Neural cell (in vitro differentiated cells): Measurements from ENCODE around the gene CDHR2. TPM values are rescaled to one million over a fixed set of nuclear protein-coding genes. Genes with fewer than 3 reads are reported as not detected.

ENCODE experiments used
- H2AFZ ChIP-seq: fragments of 200-600, 300-800 bp; sonication (generic), shearing (Covaris generic); 2 replicates; pipeline ENCODE4 v1.6.0; 2014; ENCODE audit warnings: low read depth, mild to moderate bottlenecking, antibody characterized with exemption, low read length, moderate library complexity
- H3F3A ChIP-seq: fragments of 200-600 bp; shearing (Covaris generic); 2 replicates; pipeline ENCODE4 v1.6.1; 2016; ENCODE audit warnings: mild to moderate bottlenecking, moderate library complexity, mixed read lengths, antibody characterized with exemption, low read length; ENCODE audit not compliant: insufficient read depth, poor library complexity, severe bottlenecking
- H3K27ac ChIP-seq: fragments of 200-600, 300-800 bp; sonication (generic), shearing (Covaris generic); 2 replicates; pipeline ENCODE4 v1.5.1; 2014; ENCODE audit warnings: mild to moderate bottlenecking, low read length, moderate library complexity
- H3K27me3 ChIP-seq: fragments of 300-800, 200-600 bp; sonication (generic), shearing (Covaris generic); 2 replicates; pipeline ENCODE4 v1.6.0; 2014; ENCODE audit warnings: mild to moderate bottlenecking, low read depth, low read length, moderate library complexity; ENCODE audit not compliant: insufficient read depth
- H3K36me3 ChIP-seq: fragments of 300-800, 200-600 bp; sonication (generic), shearing (Covaris generic); 2 replicates; pipeline ENCODE4 v1.5.1; 2014; ENCODE audit warnings: mild to moderate bottlenecking, antibody characterized with exemption, low read length, moderate library complexity; ENCODE audit not compliant: insufficient read depth
- H3K4me2 ChIP-seq: fragments of 300-800, 200-600 bp; sonication (generic), shearing (Covaris generic); 2 replicates; pipeline ENCODE4 v1.6.0; 2014; ENCODE audit warnings: mild to moderate bottlenecking, low read length
- H3K4me3 ChIP-seq: fragments of 300-800, 200-600 bp; sonication (generic), shearing (Covaris generic); 2 replicates; pipeline ENCODE4 v1.5.1; 2014; ENCODE audit warnings: mild to moderate bottlenecking, low read length, moderate library complexity
- H3K79me2 ChIP-seq: fragments of 200-600 bp; shearing (Covaris generic); replicated peaks from 2 replicates; pipeline ENCODE4 v1.6.0; 2014; ENCODE audit warnings: mild to moderate bottlenecking, low read length, moderate library complexity; ENCODE audit not compliant: insufficient read depth
- H3K9ac ChIP-seq: fragments of 300-800, 200-600 bp; sonication (generic), shearing (Covaris generic); 2 replicates; pipeline ENCODE4 v1.6.1; 2016; ENCODE audit warnings: mild to moderate bottlenecking, low read length, mixed read lengths
- H3K9me2 ChIP-seq: fragments of 200-600 bp; shearing (Covaris generic); 2 replicates; pipeline ENCODE4 v1.6.1; 2016; ENCODE audit warnings: mild to moderate bottlenecking, low read length, mixed read lengths; ENCODE audit not compliant: insufficient read depth
- H3K9me3 ChIP-seq: fragments of 200-600, 300-800 bp; sonication (generic), shearing (Covaris generic); 2 replicates; pipeline ENCODE4 v1.6.1; 2016; ENCODE audit warnings: mild to moderate bottlenecking, mixed run types, low read length, moderate library complexity, mixed read lengths
- H4K20me1 ChIP-seq: fragments of 200-600 bp; shearing (Covaris generic); 2 replicates; pipeline ENCODE4 v1.6.1; 2016; ENCODE audit warnings: mild to moderate bottlenecking, mixed run types; ENCODE audit not compliant: insufficient read depth
- EP300 ChIP-seq: fragments of 450-650 bp; conservative IDR thresholded peaks from 2 replicates; pipeline ENCODE4 v1.6.1; 2014; ENCODE audit warnings: antibody characterized with exemption, mild to moderate bottlenecking, moderate library complexity; ENCODE audit not compliant: poor library complexity, severe bottlenecking
- EZH2 ChIP-seq: fragments of 200-600, 300-800 bp; shearing (Covaris generic), sonication (generic); IDR thresholded peaks from 2 replicates; pipeline ENCODE4 v1.6.1; 2014; ENCODE audit warnings: antibody characterized with exemption, low read length, borderline replicate concordance, mild to moderate bottlenecking; ENCODE audit not compliant: insufficient read depth, poor library complexity, severe bottlenecking
- MXI1 ChIP-seq: fragments of 450-650 bp; conservative IDR thresholded peaks from 2 replicates; pipeline ENCODE4 v1.6.1; 2014; ENCODE audit warnings: antibody characterized with exemption, mild to moderate bottlenecking; ENCODE audit not compliant: poor library complexity, severe bottlenecking
- POLR2AphosphoS5 ChIP-seq: IDR thresholded peaks from 2 replicates; pipeline ENCODE4 v1.6.1; 2012
- RAD21 ChIP-seq: fragments of 450-650 bp; conservative IDR thresholded peaks from 2 replicates; pipeline ENCODE4 v1.6.1; 2014; ENCODE audit warnings: antibody characterized with exemption, mild to moderate bottlenecking, moderate library complexity
- SMC3 ChIP-seq: fragments of 450-650 bp; conservative IDR thresholded peaks from 2 replicates; pipeline ENCODE4 v1.6.1; 2014; ENCODE audit warnings: antibody characterized with exemption, mild to moderate bottlenecking, moderate library complexity; ENCODE audit not compliant: poor library complexity
- TAF1 ChIP-seq: IDR thresholded peaks from 2 replicates; pipeline ENCODE4 v1.6.1; 2012; ENCODE audit warnings: low read depth
- polyA plus RNA-seq: library from polyadenylated mRNA; depleted of rRNA; stranded (reverse); fragments of >200 nt; gene quantifications from 2 replicates; pipeline ENCODE4 v1.2.3, GENCODE V29; 2014
- TF ChIP-seq, protein P1 (sequence below): fragments of 450-650 bp; IDR thresholded peaks from 2 replicates; pipeline ENCODE4 v1.5.1; 2014; ENCODE audit warnings: antibody characterized with exemption, mild to moderate bottlenecking, moderate library complexity; ENCODE audit not compliant: poor library complexity, severe bottlenecking
- TF ChIP-seq, protein P2 (sequence below): IDR thresholded peaks from 2 replicates; pipeline ENCODE4 v1.6.1; 2012; ENCODE audit warnings: borderline replicate concordance

The CDHR2 gene
- polyA plus RNA-seq, 1 donor from 2014 or later, result 1.0 TPM

- no peaks in the 10 kb centered on the region for H3K79me2 ChIP-seq
Measured at GRCh38 chr5:176559683-176560082, 10.5 kb downstream of the CDHR2 start.

GRCh38 chr5:176560364-176560763, 11.2 kb downstream of the CDHR2 start:
- Histone ChIP-seq H3K27ac (no peak overlapping the region), H3K9ac (no peak overlapping the region), H3K9me2 (no peaks in the 10 kb centered on the region), H2AFZ (no peak overlapping the region), H3K27me3 (no peaks in the 10 kb centered on the region), H3K4me3 (no peak overlapping the region), H3K79me2 (no peaks in the 10 kb centered on the region), H3K4me2 (no peak overlapping the region), H3K9me3 (no peaks in the 10 kb centered on the region), H4K20me1 (no peaks in the 10 kb centered on the region), H3K36me3 (no peaks in the 10 kb centered on the region), H3F3A (no peaks in the 10 kb centered on the region)
- TF ChIP-seq RAD21 (no peak), EZH2 (no peak), EP300 (no peak), MXI1 (no peak), SMC3 (no peak), TAF1 (no peak), POLR2AphosphoS5 (no peak)
- TF ChIP-seq, protein P1, sequence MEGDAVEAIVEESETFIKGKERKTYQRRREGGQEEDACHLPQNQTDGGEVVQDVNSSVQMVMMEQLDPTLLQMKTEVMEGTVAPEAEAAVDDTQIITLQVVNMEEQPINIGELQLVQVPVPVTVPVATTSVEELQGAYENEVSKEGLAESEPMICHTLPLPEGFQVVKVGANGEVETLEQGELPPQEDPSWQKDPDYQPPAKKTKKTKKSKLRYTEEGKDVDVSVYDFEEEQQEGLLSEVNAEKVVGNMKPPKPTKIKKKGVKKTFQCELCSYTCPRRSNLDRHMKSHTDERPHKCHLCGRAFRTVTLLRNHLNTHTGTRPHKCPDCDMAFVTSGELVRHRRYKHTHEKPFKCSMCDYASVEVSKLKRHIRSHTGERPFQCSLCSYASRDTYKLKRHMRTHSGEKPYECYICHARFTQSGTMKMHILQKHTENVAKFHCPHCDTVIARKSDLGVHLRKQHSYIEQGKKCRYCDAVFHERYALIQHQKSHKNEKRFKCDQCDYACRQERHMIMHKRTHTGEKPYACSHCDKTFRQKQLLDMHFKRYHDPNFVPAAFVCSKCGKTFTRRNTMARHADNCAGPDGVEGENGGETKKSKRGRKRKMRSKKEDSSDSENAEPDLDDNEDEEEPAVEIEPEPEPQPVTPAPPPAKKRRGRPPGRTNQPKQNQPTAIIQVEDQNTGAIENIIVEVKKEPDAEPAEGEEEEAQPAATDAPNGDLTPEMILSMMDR, result no peak
- TF ChIP-seq, protein P2, sequence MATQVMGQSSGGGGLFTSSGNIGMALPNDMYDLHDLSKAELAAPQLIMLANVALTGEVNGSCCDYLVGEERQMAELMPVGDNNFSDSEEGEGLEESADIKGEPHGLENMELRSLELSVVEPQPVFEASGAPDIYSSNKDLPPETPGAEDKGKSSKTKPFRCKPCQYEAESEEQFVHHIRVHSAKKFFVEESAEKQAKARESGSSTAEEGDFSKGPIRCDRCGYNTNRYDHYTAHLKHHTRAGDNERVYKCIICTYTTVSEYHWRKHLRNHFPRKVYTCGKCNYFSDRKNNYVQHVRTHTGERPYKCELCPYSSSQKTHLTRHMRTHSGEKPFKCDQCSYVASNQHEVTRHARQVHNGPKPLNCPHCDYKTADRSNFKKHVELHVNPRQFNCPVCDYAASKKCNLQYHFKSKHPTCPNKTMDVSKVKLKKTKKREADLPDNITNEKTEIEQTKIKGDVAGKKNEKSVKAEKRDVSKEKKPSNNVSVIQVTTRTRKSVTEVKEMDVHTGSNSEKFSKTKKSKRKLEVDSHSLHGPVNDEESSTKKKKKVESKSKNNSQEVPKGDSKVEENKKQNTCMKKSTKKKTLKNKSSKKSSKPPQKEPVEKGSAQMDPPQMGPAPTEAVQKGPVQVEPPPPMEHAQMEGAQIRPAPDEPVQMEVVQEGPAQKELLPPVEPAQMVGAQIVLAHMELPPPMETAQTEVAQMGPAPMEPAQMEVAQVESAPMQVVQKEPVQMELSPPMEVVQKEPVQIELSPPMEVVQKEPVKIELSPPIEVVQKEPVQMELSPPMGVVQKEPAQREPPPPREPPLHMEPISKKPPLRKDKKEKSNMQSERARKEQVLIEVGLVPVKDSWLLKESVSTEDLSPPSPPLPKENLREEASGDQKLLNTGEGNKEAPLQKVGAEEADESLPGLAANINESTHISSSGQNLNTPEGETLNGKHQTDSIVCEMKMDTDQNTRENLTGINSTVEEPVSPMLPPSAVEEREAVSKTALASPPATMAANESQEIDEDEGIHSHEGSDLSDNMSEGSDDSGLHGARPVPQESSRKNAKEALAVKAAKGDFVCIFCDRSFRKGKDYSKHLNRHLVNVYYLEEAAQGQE, result no peak

More at GRCh38 chr5:176559683-176560082, 10.5 kb downstream of the CDHR2 start:
- H4K20me1 ChIP-seq, result no peaks in the 10 kb centered on the region
- H3K36me3 ChIP-seq, result no peaks in the 10 kb centered on the region
- H3K9ac ChIP-seq, result no peak overlapping the region
- H3K9me3 ChIP-seq, result no peaks in the 10 kb centered on the region
- H3K27ac ChIP-seq, result no peak overlapping the region
- no peak overlapping the region for H2AFZ ChIP-seq
- H3K4me3 ChIP-seq, result no peak overlapping the region
- TF ChIP-seq POLR2AphosphoS5, result no peak
- TF ChIP-seq, protein P1, result no peak
- TF ChIP-seq, protein P2, result no peak
- TF ChIP-seq SMC3, result no peak
- no peak for TF ChIP-seq EZH2
- TF ChIP-seq RAD21, result no peak
- no peak for TF ChIP-seq MXI1
- no peak for TF ChIP-seq TAF1
- TF ChIP-seq EP300, result no peak
- H3K27me3 ChIP-seq, result no peaks in the 10 kb centered on the region
- no peak overlapping the region for H3K4me2 ChIP-seq
- H3K9me2 ChIP-seq, result no peaks in the 10 kb centered on the region
- H3F3A ChIP-seq, result no peaks in the 10 kb centered on the region
